ENCODE results near the gene OR5AK2.
"Not testable (repeated sequence)": the region's sequence is repeated elsewhere in the genome, so short reads cannot be mapped to it uniquely, and the experiment has no call there.

Gene OR5AK2, protein sequence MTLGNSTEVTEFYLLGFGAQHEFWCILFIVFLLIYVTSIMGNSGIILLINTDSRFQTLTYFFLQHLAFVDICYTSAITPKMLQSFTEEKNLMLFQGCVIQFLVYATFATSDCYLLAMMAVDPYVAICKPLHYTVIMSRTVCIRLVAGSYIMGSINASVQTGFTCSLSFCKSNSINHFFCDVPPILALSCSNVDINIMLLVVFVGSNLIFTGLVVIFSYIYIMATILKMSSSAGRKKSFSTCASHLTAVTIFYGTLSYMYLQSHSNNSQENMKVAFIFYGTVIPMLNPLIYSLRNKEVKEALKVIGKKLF

DNA sequence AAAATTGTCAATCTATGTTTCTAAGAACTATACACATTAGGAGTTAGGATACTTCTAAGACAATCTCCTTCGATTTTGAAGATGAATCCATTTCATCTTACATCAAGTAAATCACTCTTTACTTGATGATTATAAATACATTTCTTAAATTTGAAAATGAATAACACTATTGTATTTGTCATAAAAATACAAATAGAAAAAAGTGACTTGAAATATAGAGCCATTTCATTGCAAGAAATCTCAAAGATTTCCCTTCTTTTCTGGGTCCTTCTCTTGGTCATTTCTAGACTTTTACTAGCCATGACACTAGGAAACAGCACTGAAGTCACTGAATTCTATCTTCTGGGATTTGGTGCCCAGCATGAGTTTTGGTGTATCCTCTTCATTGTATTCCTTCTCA lies at the start of gene OR5AK2:
TSS of gene OR5AK2 (plus strand) at position 301 of the 400 bp plus-strand sequence. CDS start at position 301, 0 bp downstream.
- DNase-seq = no peak

DNA sequence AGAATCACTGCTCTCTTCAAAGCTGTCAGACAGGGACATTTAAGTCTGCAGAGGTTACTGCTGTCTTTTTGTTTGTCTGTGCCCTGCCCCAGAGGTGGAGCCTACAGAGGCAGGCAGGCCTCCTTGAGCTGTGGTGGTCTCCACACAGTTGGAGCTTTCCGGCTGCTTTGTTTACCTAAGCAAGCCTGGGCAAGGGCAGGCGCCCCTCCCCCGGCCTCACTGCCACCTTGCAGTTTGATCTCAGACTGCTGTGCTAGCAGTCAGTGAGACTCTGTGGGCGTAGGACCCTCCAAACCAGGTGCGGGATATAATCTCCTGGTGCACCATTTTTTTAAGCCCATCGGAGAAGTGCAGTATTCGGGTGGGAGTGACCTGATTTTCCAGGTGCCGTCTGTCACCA lies 43.2 kb upstream of the OR5AK2 start:
- not testable (repeated sequence) for DNase-seq

DNA sequence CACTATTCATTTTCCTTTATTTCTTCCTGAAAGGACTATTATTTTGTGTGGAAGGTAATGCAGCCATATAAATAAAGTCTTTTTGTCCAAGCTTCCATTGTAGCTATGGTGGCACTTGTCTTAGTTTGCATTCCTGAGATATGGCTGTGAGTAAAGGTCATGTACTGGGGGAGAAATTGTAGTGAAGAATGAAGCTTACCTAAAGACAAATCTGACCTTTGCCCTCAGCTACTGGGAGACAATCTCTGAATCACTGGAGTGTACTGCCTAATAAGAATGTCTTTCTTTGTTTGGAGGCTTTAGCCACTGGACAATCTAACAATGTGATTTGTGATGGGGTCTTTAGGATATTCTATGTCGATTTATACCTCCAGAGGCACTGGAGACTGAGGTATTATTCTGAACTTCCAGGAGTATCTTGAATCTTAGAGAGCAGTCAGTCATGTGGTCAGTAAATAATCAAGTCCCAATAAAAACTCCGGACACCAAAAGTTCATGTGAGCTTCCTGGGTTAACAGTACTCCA lies 39.7 kb upstream of the OR5AK2 start:
- no peak for DNase-seq

DNA sequence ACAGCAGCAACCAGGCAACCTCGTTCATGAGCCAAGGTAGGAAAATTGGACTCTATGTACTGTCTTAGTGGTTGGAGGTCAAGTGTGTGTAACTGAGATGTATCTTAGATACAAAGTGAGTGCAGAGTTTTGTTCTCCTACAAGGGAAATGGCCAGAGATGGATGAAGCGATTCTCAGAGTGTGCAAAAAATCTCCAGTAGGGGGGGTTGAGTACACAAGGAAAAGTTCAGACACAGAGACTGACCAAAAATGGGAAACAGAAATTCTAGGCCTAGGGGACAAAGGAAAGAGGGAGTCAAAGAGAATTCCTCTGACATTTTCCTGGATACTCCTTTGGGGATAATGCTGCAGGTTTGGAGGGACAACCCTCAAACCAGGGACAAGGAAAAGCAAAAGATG lies 38.2 kb upstream of the OR5AK2 start:
- DNase-seq = no peak

DNA sequence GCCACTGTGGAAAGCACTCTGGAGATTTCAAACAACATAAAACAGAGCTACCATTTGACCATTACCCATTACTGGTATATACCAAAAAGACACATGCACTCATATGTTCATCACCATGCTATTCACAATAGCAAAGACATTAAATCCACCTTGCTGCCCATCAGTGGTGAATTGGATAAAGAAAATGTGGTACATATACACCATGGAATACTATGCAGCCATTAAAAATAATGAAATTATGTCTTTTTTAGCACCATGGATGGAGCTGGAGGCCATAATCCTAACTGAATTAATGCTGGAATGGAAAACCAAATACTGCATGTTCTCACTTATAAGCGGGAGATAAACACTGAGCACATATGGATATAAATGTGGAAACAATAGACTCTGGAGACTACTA lies 34.8 kb upstream of the OR5AK2 start:
- not testable (repeated sequence) for DNase-seq

DNA sequence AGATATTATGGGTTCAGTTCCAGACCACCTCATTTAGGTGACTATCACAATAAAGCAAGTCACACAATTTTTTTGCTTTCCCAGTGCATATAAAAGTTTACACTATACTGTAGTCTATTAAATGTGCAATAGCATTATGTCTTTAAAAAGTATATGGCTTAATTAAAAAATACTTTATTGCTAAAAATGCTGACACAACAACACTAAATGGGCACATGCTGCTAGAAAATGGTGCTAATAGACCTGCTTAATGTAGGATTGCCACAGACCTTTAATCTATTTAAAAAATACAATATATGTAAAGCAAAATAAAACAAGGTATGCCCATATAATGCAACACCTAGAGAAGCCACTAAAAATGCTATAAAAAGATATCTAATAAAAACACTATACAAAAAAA lies 27.1 kb upstream of the OR5AK2 start:
- DNase-seq = no peak

DNA sequence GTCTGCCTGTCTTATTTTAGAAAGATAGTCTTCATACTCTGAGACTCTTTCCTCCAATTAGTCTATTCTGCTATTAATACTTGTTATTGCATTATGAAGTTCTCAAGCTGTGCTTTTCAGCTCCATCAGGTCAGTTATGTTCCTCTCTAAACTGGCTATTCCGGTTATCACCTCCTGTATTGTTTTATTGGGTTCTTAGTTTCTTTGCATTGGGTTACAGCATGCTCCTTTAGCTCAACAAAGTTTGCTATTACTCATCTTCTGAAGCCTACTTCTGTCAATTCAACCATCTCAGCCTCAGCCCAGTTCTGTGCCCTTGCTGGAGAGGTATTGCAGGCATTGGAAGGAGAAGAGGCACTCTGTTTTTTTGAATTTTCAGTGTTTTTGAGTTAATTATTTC lies 21.0 kb upstream of the OR5AK2 start:
- DNase-seq = no peak

DNA sequence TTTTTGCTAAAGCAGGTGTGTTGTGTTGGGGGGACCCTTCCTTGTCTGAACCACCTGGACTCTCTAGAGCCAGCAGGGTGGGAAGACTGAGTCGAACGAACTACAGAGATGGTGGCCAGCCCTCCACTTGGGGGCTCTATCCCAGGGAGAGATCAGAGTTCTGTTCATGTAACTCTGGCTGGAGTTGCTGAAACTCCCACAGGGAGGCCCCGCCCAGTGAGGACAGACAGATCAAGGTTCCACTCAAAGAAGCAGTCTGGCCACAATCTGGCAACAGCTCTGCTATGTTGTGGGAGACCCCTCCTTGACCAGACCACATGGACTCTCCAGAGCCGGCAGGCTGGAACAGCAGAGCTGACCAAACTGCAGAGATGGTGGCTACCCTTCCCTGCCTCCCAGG lies 20.2 kb upstream of the OR5AK2 start:
- DNase-seq = no peak

DNA sequence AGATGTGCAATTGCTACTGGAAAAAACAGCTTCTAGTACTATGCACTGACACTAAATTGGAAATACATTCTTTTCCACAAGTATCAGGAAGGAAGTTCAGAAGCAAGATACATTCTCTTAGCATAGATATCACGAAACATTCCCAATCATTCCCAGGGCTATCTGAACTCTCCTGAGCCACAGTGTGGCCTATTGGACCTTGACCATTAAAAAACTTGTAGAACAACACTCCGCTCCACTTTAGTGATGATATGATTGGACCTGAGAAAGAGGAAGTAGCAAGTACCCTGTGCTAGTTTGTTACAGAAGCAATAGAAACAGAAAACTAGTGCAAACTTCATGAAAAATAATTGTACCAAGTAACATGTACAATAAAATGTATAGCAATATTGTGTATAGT lies 11.4 kb upstream of the OR5AK2 start:
- no peak for DNase-seq

DNA sequence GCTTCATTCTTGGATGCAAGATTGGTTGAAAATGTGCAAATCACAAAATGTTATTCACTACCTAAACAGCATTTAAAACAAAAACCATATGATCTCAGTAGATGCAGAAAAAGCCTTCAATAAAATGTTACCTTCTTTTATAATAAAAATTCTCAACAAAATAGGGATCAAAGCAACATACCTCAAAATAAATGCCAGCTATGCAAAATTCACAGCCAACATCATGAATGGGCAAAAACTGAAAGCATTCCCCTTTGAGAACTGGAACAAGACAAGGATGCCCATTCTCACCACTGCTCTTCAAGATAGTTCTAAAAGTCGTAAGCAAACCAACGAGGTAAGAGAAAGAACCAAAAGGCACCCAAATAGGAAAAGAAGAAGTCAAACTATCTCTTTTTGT lies 2.0 kb downstream of the OR5AK2 start:
- no peak for DNase-seq

DNA sequence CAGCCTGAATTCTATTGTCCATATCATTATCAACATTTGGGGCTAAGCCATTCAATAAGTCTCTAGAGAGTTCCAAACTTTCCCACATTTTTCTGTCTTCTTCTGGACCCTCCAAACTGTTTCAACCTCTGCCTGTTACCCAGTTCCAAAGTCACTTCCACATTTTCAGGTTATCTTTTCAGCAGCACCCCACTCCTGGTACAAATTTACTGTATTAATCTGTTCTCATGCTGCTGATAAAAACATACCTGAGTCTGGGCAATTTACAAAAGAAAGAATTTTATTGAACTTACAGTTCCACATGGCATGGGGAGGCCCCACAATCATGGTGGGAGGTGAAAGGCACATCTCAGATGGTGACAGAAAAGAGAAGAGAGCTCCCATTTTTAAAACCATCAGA lies 5.8 kb downstream of the OR5AK2 start:
- no peak for DNase-seq

DNA sequence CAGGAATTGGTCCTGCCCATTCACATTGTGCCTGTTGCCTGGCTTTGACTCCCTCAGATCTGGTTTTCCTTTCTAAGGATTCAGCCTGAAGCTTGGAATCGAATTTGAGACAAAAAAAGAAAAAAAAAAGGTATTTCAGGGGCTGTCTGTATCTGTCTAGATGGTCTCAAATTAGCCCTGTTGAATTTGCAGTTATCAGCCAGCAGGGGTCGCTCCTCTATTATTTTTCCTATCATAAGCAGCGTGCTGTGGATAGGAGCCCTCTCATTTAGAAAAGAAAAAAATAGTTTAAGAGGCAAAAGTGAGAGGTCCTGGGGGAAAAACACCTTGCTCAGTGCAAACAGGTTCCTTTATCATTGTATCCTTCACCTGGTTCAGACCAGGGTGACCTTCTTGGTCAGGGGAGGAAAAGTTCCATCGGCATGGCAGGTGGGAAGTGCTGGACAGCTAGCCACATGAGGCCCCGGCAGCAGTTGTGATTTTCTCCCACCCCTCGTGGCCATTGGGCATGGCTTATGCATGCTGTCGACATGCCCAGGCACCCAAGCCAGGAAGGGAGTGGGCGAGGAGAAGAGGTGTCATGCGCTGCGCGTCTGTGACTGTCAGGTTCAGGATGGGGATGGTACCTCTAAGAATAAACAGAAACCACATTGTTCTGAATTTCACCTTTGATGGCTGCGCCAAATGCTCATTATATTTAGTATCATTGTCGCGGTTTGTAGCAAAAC lies 13.1 kb downstream of the OR5AK2 start:
- no peak for DNase-seq

DNA sequence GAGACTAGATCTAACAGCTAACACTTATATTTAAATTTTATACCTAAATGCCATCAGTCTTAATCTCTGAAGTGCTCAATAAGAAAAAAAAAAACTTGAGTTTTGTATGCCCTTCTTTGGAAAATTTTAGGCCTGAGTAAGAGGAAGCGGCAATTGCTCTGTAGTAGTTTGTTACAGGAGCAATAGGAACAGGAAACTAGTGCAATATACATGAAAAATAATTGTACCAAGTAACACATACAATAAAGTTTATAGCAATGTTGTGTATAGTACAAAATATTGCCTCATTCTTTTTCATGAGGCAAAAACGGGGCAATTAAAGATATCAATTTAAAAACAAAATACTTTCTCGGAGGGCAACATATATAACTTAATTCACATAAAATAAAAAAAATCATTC lies 19.7 kb downstream of the OR5AK2 start:
- DNase-seq = no peak

DNA sequence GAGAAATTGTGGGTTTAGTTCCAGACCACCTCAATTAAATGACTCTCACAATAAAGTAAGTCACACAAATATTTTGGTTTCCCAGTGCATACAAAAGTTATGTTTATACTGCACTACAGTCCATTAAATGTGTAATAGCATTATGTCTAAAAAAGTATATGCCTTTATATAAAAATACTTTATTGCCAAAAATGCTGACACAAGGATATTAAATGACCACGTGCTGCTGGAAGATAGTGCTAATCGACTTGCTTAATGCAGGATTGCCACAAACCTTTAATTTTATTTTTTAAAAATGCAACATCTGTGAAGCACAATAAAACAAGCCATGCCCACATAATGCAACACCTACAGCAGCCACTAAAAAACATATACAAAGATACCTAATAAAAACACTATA lies 27.0 kb downstream of the OR5AK2 start:
- DNase-seq = no peak

DNA sequence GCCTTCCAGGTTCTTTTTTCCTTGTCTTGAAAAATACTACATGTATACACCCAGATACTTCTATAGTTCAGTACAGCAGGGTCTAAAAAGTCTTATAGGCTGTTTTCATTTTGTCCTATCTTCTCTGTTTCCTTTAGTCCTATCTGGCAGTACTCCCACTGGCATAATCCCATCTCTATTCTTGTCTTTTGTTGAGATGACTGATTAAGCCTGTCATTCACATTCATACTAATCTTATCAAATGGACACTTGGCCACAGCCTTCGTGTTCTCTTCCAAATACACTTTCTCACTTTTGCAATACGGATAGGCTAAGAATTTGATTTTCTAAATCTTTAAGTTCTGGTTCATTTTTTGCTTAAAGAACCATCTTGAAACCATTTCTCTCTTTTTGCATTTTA lies 42.8 kb downstream of the OR5AK2 start:
- DNase-seq = no peak
